DMS153 (cell line): ENCODE measurements around the gene MITF.

ENCODE experiments used
- DNase-seq: peaks from one replicate; lab custom pipeline; 2025; lab: John Stamatoyannopoulos, UW

MITF gene

GRCh38 chr3:69838217-69838616, 99.0 kb downstream of the MITF start:
- no peak for DNase-seq

GRCh38 chr3:69838696-69839515, 99.6 kb downstream of the MITF start:
- no peak for DNase-seq

- no peak for DNase-seq
Measured at GRCh38 chr3:69842351-69842750, 103.1 kb downstream of the MITF start.

GRCh38 chr3:69842789-69843188, 103.5 kb downstream of the MITF start:
- no peak for DNase-seq

GRCh38 chr3:69844706-69845105, 105.4 kb downstream of the MITF start:
- DNase-seq = no peak

GRCh38 chr3:69847303-69847702, 108.0 kb downstream of the MITF start:
- no peak for DNase-seq

- no peak for DNase-seq
Measured at GRCh38 chr3:69848113-69848512, 108.8 kb downstream of the MITF start.

- no peak for DNase-seq
Measured at GRCh38 chr3:69850849-69851248, 111.6 kb downstream of the MITF start.

- no peak for DNase-seq
Measured at GRCh38 chr3:69853027-69853426, 113.8 kb downstream of the MITF start.

- no peak for DNase-seq
Measured at GRCh38 chr3:69855436-69856162, 116.3 kb downstream of the MITF start.

GRCh38 chr3:69856965-69857705, 117.9 kb downstream of the MITF start:
- DNase-seq = no peak

GRCh38 chr3:69861556-69861955, 122.3 kb downstream of the MITF start:
- DNase-seq = no peak

- no peak for DNase-seq
Measured at GRCh38 chr3:69864141-69864540, 124.9 kb downstream of the MITF start.

GRCh38 chr3:69864766-69865165, 125.5 kb downstream of the MITF start:
- no peak for DNase-seq

GRCh38 chr3:69865925-69866679, 126.8 kb downstream of the MITF start:
- DNase-seq = no peak

GRCh38 chr3:69866988-69867720, 127.9 kb downstream of the MITF start:
- DNase-seq = no peak

GRCh38 chr3:69867941-69868505, 128.8 kb downstream of the MITF start:
- DNase-seq = no peak

- no peak for DNase-seq
Measured at GRCh38 chr3:69868841-69869420, 129.7 kb downstream of the MITF start.

GRCh38 chr3:69869643-69870042, 130.4 kb downstream of the MITF start:
- DNase-seq = no peak

- no peak for DNase-seq
Measured at GRCh38 chr3:69871251-69871650, 132.0 kb downstream of the MITF start.

- DNase-seq = no peak
Measured at GRCh38 chr3:69871868-69872267, 132.6 kb downstream of the MITF start.
